Measurements from ENCODE around the gene SMIM24. TPM values are rescaled to one million over a fixed set of nuclear protein-coding genes. Genes with fewer than 3 reads are reported as not detected.

Gene SMIM24
- polyA plus RNA-seq, 1 experiment = 0.12 TPM

DNA sequence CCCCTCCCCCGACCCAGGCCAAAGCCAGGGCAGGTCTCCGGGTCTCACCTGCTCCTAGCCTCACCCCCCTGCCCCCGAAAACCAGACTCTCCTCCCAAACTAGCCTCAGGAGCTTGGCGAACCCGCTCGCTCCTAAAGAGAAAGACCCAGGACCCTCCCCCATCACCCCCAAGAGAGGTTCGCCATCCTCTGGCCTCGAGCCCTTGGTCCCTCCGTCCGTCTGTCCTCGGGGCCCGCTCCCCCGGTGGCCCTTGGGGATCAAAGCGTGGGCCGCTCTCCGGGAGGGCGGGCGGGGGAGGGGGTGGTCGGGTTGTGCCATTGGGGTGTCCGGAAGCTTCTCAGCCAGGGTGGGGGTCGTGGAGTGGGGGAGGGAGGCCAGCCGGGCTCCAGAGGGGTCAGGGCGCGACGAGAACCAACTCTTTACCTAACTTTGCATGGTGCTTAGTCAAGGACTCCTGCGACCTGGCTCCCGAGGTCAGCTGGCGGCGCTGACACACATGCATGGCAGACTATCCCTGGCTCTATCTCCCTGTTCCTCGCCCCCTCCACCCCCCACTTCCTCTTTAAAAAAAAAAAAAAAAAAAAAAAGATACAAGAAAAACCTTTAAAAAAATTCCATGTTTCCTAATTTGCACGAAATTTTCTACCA, 15.6 kb downstream of the SMIM24 start:
- Histone ChIP-seq H3K36me3 (ENCODE audit: control insufficient read depth, insufficient read depth, low read length) (peaks cover 18% of the 10 kb centered on the region), H3K27me3 (ENCODE audit: control insufficient read depth, insufficient read depth, low read length) (no peaks in the 10 kb centered on the region), H3K4me3 (ENCODE audit: low read depth, low read length) (no peak overlapping the region)
- ChIA-PET CTCF (no interaction called here), POLR2A (no interaction called here)
- DNase-seq (ENCODE audit: low read depth) = no peak
- TF ChIP-seq, protein P1, sequence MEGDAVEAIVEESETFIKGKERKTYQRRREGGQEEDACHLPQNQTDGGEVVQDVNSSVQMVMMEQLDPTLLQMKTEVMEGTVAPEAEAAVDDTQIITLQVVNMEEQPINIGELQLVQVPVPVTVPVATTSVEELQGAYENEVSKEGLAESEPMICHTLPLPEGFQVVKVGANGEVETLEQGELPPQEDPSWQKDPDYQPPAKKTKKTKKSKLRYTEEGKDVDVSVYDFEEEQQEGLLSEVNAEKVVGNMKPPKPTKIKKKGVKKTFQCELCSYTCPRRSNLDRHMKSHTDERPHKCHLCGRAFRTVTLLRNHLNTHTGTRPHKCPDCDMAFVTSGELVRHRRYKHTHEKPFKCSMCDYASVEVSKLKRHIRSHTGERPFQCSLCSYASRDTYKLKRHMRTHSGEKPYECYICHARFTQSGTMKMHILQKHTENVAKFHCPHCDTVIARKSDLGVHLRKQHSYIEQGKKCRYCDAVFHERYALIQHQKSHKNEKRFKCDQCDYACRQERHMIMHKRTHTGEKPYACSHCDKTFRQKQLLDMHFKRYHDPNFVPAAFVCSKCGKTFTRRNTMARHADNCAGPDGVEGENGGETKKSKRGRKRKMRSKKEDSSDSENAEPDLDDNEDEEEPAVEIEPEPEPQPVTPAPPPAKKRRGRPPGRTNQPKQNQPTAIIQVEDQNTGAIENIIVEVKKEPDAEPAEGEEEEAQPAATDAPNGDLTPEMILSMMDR (IDR thresholded peaks at IDR 0.05; ENCODE audit: insufficient read depth, low read depth, low read length) = no peak

DNA sequence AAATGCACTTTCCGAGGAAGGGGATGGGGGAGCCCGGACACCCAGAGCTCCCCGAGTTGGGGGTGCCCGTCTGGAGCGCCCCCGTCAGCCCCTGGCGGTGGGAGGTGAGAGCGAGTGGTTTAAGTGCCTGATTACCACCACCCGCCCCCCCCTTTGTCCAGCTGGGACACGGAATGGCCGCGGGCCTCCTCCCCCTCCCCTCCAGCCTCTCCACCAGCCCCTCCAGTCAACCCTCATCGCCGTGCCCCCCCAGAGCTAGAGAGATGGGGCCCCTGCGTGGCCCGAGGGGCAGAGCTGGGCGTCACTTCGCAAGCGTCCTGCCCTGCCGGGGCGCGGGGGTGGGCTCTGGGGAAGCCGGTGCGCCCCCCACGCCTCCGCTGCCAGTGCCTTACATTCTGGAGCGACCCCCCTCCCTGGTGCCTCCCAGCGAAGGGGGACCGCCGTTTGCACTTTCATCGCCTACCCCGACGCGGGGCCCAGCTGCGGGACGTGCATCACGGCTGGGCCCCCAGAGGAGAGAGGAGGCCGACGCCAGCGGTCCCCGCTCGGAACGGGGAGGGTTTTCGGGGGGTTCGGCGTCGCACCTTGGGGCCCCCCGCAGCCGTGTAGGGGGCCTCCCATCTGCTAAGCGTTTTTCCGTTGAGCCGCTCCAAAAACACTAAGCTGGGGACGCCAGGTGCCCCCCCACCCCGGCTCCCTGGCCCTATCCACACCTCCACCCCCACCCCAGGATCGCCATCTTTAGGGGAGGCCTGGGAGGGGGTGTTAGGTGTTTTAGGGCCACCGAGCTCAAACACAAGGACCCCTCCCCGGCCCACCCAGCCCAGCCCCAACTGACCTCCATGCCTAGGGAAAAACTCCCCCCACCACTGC, 16.4 kb downstream of the SMIM24 start:
- CTCF ChIA-PET = interaction anchor here (1.2 kb wide), 1 partner anchor 9 kb away, joined by 6 read pairs; no protein-coding TSS in a partner anchor
- TF ChIP-seq, protein P1 (IDR thresholded peaks at IDR 0.05; ENCODE audit: insufficient read depth, low read depth, low read length) = no peak
- Histone ChIP-seq H3K36me3 (ENCODE audit: control insufficient read depth, insufficient read depth, low read length) (peaks cover 18% of the 10 kb centered on the region), H3K4me3 (ENCODE audit: low read depth, low read length) (no peak overlapping the region), H3K27me3 (ENCODE audit: control insufficient read depth, insufficient read depth, low read length) (no peaks in the 10 kb centered on the region)
- POLR2A ChIA-PET = no interaction called here
- no peak for DNase-seq (ENCODE audit: low read depth)

DNA sequence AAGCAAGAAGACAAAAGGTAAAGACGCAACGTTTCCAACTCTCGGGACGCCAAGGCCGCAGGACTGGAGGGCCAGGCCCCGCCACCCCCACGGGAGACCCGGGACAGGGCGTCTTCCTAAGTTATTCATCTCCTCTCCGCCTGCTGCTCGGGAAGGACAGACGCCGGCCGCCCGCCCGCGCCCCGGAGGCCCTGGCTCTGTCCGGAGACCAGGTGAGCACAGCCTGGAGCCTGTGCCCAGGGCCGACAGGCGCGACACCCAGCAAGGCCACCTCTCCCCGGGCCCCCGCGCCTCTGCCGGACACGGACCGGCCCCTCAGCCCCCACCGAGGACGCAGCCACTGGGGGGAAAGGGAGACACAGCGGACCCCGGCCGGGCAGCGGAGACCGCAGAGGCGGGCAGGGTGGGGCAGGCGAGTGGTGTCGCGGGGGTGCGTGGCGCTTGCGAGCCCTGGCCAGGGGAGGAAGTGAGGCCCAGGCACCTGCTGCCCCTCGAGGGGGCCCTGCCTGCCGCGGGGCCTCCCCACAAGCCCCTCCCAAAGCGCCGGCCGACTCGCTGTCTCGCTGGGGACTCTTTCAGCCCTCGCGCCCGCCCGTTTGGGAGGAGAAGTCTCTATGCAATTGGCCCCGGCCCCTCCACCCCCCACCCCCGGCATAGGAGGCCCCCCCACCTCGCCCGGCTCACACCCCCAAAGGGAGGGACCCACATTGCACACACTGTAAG, 17.2 kb downstream of the SMIM24 start:
- no peak for DNase-seq (ENCODE audit: low read depth)
- POLR2A ChIA-PET = no interaction called here

DNA sequence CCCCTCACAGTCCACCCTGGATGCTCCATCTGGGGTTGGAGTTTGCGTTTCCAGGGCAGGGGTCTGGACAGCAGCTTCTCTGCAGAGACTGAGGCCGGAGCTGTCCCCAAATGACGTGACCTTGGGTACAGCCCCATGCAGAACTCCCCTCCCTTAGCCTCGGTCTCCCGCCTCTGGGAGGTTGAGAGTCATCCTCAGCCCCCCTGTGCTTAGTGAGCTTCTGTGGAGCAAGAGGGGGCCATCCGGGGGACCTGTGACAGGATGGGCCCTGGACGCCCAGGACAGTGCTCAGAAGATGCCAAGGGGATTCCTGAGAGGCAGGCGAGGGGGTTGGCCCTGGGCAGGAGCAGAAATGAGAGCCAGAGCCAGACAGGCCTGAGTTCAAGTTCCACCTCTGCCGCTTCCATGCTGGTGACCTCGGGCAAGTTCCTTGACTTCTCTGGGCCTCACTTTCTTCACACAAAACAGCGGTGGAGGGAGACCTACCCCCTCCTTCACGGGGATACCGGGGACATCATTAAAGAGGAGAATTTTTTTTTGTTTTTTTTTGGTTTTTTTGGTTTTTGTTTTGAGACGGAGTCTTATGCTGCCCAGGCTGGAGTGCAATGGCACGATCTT, 20.3 kb downstream of the SMIM24 start:
- CTCF ChIA-PET = interaction anchor here (0.6 to 1.3 kb wide), 5 partner anchors 10 to 141 kb away, joined by 3 to 5 read pairs (median 3); no protein-coding TSS in a partner anchor
- H3K36me3 ChIP-seq (ENCODE audit: control insufficient read depth, insufficient read depth, low read length) = peaks cover 32% of the 10 kb centered on the region
- H3K4me3 ChIP-seq (ENCODE audit: low read depth, low read length) = no peak overlapping the region
- POLR2A ChIA-PET = no interaction called here
- TF ChIP-seq, protein P1 (IDR thresholded peaks at IDR 0.05; ENCODE audit: insufficient read depth, low read depth, low read length) = no peak
- no peaks in the 10 kb centered on the region for H3K27me3 ChIP-seq (ENCODE audit: control insufficient read depth, insufficient read depth, low read length)
- no peak for DNase-seq (ENCODE audit: low read depth)

More for the DNA sequence above, 17.2 kb downstream of the SMIM24 start:
- peaks cover 23% of the 10 kb centered on the region for H3K36me3 ChIP-seq (ENCODE audit: control insufficient read depth, insufficient read depth, low read length)
- TF ChIP-seq, protein P1 (IDR thresholded peaks at IDR 0.05; ENCODE audit: insufficient read depth, low read depth, low read length) = no peak
- H3K4me3 ChIP-seq (ENCODE audit: low read depth, low read length) = no peak overlapping the region
- no peaks in the 10 kb centered on the region for H3K27me3 ChIP-seq (ENCODE audit: control insufficient read depth, insufficient read depth, low read length)
- CTCF ChIA-PET = interaction anchor here (1.2 kb wide), 1 partner anchor 10 kb away, joined by 6 read pairs; no protein-coding TSS in a partner anchor
